ENCODE measurements around the gene DGKG.

- TF ChIP-seq CTCF (conservative IDR thresholded peaks at IDR 0.05; ENCODE audit: low read depth, low read length) (no peak), EZH2 (IDR thresholded peaks at IDR 0.05; ENCODE audit: borderline replicate concordance, low read depth, low read length, poor library complexity, severe bottlenecking) (no peak)
Measured at GRCh38 chr3:186166491-186167288, 195.3 kb downstream of the DGKG start.

Measured in A673 (cell line).